BE2C (cell line): ENCODE results near the gene NECTIN3. TPM values are rescaled to one million over a fixed set of nuclear protein-coding genes. Genes with fewer than 3 reads are reported as not detected.

Experiments
- DNase-seq: peaks from one replicate; pipeline ENCODE4 v3.0.0-alpha.2; 2020
- H3K27me3 ChIP-seq: fragments of 250-450 bp; sonication (Bioruptor Pico); 2 replicates; pipeline ENCODE4 v1.5.1; 2020; ENCODE audit warnings: mild to moderate bottlenecking
- H3K36me3 ChIP-seq: fragments of 250-450 bp; sonication (Bioruptor Pico); 2 replicates; pipeline ENCODE4 v1.5.1; 2020; ENCODE audit warnings: mild to moderate bottlenecking
- H3K4me1 ChIP-seq: fragments of 250-450 bp; sonication (Bioruptor Pico); 2 replicates; pipeline ENCODE4 v1.5.1; 2020
- H3K4me3 ChIP-seq: 2 replicates; pipeline ENCODE4 v1.5.1; 2011; ENCODE audit warnings: low read depth, low read length
- H3K9me3 ChIP-seq: fragments of 250-450 bp; sonication (Bioruptor Pico); 2 replicates; pipeline ENCODE4 v1.5.1; 2020
- CTCF ChIP-seq: IDR thresholded peaks from 2 replicates; pipeline ENCODE4 v1.5.1; 2012; ENCODE audit warnings: mild to moderate bottlenecking, low read depth, low read length
- polyA plus RNA-seq: library from polyadenylated mRNA; unstranded; fragments of >200 nt; gene quantifications from one replicate; pipeline ENCODE4 v1.2.1, GENCODE V29; 2012; ENCODE audit warnings: low read depth, missing spikeins; ENCODE audit not compliant: insufficient read length, insufficient read depth

Gene NECTIN3
- 2.8 TPM for polyA plus RNA-seq

- peaks cover 47% of the 10 kb centered on the region for H3K27me3 ChIP-seq
- H3K4me3 ChIP-seq = peak within 1 kb of the TSS; percentile 75
- no peaks in the 10 kb centered on the region for H3K9me3 ChIP-seq
- no peaks in the 10 kb centered on the region for H3K36me3 ChIP-seq
- no peak for TF ChIP-seq CTCF
- no peaks in the 10 kb centered on the region; the same call in 1 of the 2 replicates for H3K4me1 ChIP-seq
- peak; percentile 90 for DNase-seq
Observed at GRCh38 chr3:111071257-111072030, at the start of gene NECTIN3. NECTIN3 (plus strand) TSS chr3:111071816; CDS start chr3:111072018, 202 bp downstream.

- TF ChIP-seq CTCF = no peak
- DNase-seq = no peak
Observed at GRCh38 chr3:111027868-111028267, 43.7 kb upstream of the NECTIN3 start.

GRCh38 chr3:111031538-111031937 lies 40.1 kb upstream of the NECTIN3 start:
- DNase-seq = no peak
- TF ChIP-seq CTCF = no peak
- H3K4me3 ChIP-seq = no peak overlapping the region
- H3K4me1 ChIP-seq = no peaks in the 10 kb centered on the region
- H3K36me3 ChIP-seq = no peaks in the 10 kb centered on the region
- H3K27me3 ChIP-seq = no peaks in the 10 kb centered on the region
- H3K9me3 ChIP-seq = no peaks in the 10 kb centered on the region

More at GRCh38 chr3:111027868-111028267, 43.7 kb upstream of the NECTIN3 start:
- Histone ChIP-seq H3K4me3 (no peak overlapping the region), H3K27me3 (no peaks in the 10 kb centered on the region), H3K9me3 (no peaks in the 10 kb centered on the region), H3K4me1 (no peaks in the 10 kb centered on the region), H3K36me3 (no peaks in the 10 kb centered on the region)

GRCh38 chr3:111032677-111033076 lies 38.9 kb upstream of the NECTIN3 start:
- Histone ChIP-seq H3K27me3 (no peaks in the 10 kb centered on the region), H3K9me3 (no peaks in the 10 kb centered on the region), H3K4me1 (no peaks in the 10 kb centered on the region), H3K4me3 (no peak overlapping the region), H3K36me3 (no peaks in the 10 kb centered on the region)
- no peak for DNase-seq
- no peak for TF ChIP-seq CTCF

GRCh38 chr3:111033470-111034050 lies 38.1 kb upstream of the NECTIN3 start:
- Histone ChIP-seq H3K4me1 (no peaks in the 10 kb centered on the region), H3K36me3 (no peaks in the 10 kb centered on the region), H3K4me3 (no peak overlapping the region), H3K27me3 (no peaks in the 10 kb centered on the region), H3K9me3 (no peaks in the 10 kb centered on the region)
- DNase-seq = no peak
- no peak for TF ChIP-seq CTCF

- TF ChIP-seq CTCF = no peak
- no peaks in the 10 kb centered on the region for H3K4me1 ChIP-seq
- no peaks in the 10 kb centered on the region for H3K36me3 ChIP-seq
- H3K9me3 ChIP-seq = no peaks in the 10 kb centered on the region
- H3K4me3 ChIP-seq = no peak overlapping the region
- H3K27me3 ChIP-seq = no peaks in the 10 kb centered on the region
- DNase-seq = no peak
Observed at GRCh38 chr3:111035316-111035715, 36.3 kb upstream of the NECTIN3 start.
